T1000 (cell line): ENCODE measurements around the gene ADAMTS17.

Experiments used
- DNase-seq: peaks from one replicate; lab custom pipeline; 2025; ENCODE audit warnings: mixed read lengths; lab: John Stamatoyannopoulos, UW

ADAMTS17 gene

DNA sequence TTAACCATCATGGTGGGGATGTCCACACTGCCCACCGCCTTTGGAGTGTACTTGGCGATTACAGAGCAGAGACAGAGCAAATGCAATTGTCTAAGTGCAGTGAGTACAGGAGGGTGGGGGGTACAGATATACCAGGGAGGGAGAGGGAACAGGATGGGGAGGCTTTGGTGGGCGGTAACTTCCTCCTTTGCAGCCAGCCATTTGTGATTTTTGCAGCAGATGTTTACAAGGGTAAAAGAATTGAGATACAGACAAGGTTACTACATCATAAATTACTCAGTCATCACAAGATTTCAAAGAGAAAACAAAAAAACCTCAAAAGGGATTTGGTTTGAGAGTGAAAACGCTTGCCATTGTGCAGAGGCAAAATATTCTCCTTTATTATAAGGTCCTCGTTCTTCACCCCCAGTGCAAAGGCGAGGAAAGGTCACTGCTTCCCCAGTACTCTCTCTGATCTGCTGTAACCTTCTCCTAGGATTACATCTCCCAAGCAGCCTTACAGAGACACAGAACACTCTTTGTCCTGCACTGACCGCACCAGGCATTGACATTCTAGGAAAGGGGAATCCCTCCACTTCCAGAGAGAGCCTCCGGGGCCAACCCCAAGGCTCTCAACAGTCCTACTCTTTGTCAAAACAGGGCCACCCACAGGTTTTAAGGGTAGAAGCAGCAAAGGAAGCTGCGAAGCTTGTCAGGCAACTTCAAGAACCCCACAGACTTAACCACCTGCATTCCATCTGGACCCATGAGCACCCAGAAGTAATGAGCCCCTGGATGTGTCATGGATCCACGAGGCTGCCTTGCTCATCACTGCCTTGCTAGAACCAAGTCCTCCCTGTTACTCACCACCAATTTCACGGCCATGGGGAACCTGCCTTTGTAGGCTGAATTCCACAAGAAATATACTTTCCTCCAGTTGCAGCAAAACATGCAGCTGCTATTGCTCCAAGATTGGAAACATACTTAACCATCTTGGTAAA is 117.3 kb downstream of the ADAMTS17 start:
- no peak for DNase-seq

DNA sequence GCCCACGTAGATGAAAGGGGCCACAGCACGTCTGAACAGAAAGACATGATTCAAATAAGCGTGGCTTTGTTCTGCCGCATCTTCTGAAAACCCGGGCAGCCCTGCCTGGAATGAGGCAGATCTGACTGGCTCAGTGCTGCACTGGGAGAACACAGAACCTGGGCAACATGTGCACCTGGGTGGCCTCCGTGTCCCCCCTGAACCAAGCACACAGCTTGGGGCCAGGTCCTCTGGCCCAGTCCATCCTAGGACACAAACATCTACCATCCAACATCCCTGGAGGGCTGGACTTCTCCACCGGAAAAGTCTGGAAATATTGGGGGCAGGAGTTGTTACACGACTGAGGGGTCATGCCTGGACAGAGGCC is 119.4 kb downstream of the ADAMTS17 start:
- DNase-seq, result no peak

DNA sequence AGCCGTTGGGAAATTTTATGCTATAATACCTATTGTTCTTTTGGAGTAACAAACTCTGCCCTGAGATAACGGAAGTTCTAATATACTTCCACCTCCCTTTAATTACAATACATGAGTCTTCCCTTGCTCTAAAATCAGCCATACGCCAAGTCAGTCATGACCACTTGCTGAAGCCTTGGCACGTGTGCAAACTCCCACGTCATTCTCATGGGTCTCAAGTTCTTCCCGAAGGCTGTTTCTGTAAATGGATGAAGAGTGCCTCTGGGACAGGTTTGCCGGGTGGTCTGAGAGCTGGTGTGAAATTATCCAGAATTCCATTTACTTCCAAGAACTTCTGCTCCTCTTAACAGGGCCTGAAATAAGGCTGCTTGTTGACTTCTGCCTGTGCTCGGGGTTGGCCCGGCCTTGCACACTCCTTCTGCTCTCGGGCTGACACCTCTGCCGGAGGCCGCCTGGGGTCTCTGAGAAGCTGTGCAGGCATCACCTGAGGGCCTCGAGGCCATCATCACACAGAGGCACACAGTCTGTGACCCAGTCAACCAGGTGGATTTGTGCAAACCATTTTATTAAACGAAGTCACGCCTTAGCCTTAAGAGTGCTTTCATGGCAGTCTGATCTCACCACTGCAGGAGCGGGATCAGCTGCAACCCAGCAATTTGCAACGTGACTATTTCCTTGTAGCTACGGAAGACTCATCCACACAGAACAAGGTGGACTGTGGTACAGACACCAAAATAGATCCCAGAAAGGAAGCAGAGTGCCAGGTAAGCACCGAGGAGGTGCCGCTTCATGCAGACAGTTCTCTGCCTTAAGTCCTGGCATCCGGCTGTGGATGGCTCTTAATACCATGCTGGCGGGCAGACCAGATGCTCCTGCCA is 120.1 kb downstream of the ADAMTS17 start:
- no peak for DNase-seq

DNA sequence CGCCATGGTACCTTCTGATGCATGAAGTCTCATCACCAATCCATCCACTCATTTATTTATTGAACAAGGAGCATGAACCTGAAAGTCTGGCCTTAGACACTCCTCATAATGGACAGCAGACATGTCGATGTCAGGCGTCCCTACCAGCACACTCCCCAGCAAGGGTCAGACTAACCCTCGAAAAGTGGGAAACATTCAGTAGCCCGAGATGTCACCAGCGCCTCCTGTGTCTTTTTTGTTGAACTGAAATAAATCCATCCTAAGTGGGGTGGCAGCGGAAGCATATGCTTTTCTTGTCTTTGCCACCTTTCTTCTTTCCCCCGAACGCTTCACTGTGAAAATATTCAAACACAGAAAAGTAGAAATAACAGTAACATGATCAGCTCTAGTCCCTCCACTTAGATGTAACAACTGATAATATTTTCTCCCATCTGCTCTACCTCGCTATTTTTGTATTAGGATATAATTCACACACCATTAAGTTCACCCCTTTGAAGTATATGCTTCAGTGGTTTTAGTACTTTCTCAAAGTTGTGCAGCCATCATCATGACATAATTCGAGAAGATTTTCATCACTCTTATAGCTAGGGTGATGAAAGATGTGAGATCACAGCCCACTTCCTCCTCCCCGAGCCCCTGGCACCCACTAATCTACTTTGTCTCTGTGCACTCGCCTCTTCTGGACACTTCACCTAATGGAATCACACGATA is 121.6 kb downstream of the ADAMTS17 start:
- no peak for DNase-seq

DNA sequence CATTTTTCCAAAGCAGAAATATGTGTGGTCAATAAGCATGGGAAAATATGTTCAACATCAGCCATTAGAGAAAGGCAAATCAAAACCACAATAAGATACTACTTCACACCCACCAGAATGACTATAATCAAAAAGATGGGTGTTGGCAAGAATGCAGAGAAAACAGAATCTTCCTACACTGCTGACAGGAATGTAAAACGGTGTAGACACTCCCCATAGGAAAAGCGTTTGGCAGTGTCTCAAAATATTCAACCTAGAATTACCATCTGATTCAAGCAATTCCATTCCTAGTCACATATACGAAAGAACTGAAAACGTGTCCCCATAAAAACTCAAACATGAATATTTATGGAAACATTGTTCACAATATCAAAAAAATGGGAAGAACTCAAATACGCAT is 123.3 kb downstream of the ADAMTS17 start:
- DNase-seq, result no peak

DNA sequence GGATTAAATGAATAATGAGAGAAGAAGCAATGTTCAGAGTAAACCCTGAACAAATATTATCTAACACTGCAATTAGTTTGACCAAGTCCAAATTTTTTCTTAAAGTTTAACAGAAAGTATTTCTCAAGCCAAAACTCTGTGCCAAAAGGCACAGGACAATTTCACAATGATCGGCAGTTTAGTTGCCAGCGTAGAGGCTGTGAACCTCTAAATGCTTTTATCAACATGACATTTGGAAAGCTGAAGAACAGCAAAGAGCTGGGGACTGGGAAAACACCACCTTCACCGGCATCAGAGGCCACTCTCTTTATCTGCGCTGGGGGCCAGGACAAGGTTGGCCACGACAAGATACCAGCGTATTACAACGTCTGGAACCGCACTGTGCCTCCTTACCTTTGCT is 125.6 kb downstream of the ADAMTS17 start:
- no peak for DNase-seq

DNA sequence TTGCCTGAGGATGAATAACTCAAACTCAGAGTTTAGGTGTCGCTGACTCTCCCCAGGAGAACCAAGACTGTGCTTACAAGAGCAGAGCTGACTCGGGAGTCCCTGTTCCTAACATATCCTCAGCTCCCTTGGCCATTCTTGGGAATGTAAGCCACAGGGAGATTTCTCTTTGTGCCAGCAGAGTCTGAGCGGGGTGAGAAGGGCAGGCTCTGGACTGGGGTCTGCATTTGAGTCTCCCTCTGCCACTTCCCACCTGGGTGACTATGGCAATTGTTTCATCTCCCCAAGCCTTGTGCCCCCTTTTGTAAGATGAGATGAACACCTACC is 126.0 kb downstream of the ADAMTS17 start:
- DNase-seq, result no peak

DNA sequence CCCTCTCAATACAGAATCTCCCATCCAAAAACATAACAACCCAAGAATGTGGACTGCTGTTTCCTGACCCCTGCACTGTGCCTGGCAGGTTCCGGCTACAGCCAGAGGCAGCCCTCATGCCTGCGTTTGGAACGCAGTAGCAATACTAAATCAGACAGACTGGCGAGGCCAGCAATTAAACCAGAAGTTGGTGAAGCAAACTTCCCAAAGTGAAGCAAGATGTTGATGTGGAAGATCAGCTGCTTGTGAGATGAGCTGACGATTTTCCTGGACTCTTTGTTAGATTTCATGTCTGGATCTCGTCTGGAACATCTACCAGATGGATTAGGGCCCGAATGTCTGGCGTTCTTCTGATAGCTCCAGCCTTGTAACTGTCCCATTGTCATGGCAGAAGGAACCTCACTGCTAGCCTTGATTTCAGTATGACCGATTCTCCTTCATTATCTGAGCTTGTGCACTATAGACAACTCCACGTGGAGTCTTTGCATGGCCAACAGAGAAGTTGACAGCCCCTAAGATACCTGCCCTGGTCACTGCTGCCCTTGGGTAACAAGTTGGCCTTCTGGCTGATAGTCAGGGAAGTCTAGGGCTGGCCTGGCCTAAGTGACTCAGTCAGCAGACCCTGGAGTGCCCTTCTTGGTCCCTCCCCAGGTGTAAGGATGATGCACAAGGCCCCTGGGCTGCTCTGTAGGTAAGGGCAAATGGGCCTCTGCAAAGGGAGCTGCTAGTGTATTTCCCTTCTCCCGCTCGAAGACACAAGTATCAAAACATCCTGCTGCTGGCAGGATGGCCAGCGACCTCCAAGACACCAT is 126.5 kb downstream of the ADAMTS17 start:
- no peak for DNase-seq

DNA sequence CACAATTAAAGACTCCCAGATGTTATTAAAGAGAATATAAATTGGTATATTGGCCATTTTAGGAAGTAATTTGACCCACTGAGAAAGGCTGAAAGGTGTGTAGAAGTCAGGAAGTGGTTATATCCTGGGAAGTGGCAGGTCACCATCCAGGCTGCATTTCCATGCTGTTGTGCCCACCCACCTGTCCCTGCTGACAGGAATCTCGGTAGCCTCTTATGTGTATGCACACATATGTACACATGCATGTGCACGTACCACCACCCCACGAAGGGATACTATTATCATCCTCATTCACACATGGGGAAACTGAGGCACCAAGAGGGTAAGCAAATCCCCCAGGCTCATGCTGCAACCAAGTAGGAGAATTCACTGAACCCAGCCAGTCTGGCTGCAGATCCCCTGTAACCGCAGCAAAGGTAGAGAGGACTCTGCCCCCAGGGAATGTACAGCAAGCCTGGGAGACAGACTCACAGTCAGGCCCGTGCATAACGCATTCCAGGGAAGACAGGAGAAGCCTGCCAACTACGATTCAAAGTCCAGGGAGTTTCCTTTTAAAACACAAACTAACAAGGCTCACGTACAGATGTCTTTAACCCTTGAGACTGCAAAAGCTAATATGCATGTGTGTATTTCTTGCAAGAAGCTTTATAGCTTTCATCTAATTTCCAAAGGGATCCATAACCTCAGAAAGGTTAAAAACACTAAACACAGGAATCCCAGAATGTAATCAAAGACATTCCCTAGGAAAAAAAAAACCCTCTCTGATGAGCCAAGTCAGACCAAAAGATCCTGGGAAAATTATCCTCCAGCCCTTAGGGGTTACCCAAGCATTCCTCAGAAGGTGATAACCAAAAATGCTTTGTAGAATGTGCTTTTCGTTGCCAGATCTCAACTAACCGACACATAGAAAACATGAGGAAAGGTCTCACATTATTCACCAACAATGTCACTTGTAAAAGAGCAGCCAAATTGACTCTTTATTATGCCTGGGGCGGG is 129.6 kb downstream of the ADAMTS17 start:
- no peak for DNase-seq

DNA sequence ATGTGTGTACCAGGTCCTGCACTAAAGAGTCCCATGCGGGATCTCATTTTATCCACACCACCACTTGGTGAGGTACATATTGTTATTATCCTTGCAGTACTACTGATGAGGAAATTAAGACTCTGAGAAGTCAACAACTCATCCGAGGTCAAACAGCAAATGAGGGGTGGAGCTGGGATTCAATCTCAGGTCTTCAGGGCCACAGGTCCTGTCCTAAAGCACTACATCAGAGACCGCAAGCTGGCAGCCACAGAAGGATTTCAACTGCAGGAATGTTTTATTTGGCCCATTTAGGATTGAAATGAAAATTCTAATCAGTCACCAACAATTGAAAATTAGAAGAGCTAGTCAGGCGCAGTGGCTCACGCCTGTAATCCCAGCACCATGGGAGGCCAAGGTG is 131.4 kb downstream of the ADAMTS17 start:
- DNase-seq, result no peak

DNA sequence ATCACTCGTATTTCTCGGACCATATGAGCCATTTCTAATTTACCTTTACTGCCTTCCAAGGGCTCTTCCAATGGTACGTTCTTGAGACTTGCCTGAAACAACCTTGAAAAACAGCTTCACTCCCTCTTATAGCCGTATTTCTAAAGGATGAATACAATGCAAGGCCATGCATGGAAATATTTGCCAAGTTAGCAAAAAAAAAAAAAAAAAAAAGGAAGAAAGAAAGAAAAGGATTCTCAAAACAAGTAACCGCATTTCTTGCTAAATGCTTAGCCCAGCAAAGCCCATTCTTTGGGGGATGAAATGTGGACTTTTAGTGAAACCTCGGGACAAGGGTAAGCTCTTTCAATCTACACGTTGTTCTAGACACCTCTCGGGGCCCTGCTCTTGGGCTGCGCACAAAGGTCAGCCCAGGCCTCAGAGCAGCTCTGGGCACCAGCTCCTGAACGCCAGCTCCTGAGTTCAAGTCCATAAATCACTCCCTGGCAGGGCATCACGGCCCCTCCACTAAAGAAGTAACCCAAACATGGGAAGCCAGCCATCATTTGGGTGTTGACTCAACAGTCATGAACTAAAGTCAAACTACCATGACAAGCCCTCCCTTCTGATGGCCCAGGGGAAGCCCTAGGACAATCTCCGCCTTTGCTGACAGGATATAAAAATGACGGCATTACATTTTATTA is 132.7 kb downstream of the ADAMTS17 start:
- DNase-seq, result no peak

DNA sequence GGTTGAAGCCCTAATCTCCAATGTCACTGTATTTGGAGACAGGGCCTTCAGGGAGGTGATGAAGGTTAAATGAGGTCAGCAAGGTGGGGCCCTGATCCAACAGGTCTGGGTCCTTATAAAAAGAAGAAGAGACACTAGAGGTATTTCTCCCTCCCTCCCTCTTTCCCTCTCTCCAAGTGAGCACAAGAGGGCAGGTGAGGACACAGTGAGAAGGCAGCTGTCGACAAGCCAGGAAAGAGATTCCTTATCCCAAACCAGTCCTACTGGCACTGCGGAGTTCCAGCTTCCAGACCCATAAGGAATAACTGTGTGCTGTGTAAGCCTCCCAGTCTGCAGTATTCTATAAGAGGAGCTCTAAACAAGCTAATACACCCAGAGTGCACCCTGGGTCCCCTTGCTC is 134.7 kb downstream of the ADAMTS17 start:
- no peak for DNase-seq

DNA sequence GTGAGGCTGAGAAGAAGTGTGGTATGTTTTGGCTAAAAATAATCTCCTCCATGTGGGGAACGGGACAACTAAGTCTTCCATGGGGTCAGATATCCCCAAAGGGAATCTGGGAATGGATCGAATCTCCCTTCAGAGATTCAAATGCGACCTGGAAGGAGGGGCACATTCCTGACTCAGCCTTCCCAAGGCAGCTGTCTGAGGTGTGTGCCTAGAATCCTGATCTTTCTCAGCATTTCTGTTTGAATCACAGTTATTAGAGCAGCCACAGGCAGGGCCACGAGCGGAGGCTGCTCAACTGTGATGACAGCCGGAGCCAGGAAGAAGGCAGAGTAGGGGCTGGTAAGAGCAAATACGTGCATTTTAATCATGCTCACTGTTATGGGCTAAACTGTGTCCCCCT is 135.1 kb downstream of the ADAMTS17 start:
- DNase-seq, result no peak

DNA sequence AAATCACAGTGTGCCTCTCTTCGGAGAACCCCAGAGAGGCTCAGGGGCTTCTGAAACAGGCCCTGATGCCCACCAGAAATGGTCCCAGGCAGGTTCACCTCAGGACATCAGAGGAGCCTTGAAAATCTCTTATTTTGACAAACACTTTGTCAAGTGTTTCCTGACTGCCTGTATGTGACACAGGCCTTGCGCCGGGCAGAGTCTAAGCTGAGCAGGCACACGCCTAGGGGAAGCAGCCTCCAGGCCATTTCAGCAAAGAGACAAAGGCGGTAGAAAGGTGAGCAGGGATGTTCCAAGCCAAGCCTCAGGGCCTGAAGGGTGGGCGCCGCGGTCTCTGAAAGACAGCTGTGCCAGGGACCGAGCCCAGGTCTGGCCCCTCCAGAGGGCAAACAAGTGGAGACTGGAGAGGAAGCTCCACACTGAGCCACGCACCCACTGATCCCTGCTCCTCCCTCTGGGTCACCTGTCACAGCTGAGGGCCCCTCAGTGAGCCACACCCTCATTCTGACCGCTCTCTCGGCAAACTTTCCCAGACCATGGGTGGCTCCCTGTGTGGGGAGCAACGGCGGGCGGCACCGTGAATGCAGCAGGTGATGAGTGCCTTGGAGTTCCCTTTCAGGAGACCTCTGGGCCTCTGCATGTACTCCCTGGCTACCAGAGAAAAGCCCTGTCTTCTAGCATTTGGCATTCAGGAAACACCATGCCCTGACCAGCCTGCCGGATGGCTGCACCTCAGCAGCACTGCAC is 136.1 kb downstream of the ADAMTS17 start:
- DNase-seq, result no peak

DNA sequence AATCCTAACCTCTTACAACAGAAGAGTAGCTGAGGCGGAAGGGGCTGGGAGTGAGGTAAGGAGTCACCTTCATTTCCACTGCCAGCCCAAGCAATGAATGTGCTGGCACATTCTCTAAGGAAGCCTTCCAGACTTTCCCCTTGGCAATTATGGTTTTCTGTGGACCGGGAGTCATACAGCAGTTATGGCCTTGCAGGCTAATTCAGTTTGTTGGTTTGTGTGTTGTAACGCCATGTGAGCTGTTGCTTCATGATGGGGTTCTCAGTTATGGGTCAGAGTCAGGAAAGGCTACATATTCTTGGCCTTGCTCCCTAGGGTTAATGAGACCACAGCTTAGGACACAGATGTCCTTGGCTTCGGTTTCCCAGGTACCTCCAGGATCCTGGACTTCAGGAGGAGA is 137.0 kb downstream of the ADAMTS17 start:
- DNase-seq, result no peak

DNA sequence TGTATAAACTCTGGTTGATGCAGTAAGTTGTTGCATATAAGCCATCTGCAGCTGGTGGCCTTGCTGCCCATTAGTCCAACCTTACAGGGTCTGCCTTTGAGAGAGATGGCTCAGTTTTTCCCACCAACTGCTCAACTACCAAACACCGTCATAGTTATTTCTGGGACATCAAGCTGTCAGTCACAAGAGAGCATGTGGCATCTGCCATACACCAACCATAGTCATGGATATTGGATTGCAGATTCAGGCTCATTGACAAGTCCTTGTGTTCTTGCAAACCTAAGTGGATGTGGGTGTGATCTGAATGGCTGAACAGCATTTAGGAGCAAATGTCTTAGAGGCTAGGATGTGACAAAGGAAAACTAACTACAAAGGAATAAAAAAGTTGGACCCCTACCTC is 137.6 kb downstream of the ADAMTS17 start:
- no peak for DNase-seq

DNA sequence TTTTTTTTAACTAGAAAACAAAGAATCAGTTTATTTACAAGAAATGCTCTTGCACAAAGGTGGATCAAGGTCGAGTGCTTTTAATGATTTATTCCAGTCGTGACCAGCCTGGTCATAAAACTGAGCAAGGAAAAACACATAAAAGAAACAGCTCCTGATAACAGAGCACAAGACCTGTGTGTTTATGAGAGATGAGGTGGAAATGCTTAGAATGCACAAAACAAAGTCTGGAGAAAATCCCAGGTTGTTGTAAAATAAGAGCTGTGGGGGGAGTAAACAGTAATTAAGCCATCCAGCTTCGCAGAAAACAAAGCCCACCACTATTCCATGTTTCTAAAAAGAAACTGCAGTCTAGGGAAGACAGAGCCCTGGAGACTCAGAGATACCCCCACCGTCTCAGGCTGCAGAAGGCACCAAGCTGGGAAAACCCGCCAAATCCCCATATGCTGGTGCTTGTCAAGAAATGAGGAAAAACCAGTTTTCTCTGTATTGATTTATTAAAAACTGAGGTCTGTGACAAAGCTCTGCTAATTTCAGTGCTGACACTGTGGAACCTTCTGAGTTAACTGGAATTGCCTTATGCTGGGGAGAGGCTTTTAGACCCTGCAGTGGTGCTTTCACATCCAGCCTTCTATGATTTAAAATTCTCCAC is 139.3 kb downstream of the ADAMTS17 start:
- DNase-seq, result no peak
